GM12878 (cell line): Measurements from ENCODE around the gene ATP4A. TPM values are rescaled to one million over a fixed set of nuclear protein-coding genes. Genes with fewer than 3 reads are reported as not detected.

Experiments used
- ATAC-seq: fragments of 200-7000 bp; cut with Tn5 transposase; 3 replicates; pipeline ENCODE4 v1.9.1; 2020; ENCODE audit warnings: mild to moderate bottlenecking, moderate library complexity
- BruUV-seq: library from RNA; stranded (reverse); fragments of 400-500 nt; replicated peaks from 2 replicates; lab custom pipeline; 2021; lab: Mats Ljungman, UMichigan
- CTCF ChIA-PET: fragments of 300-600 bp; sonication (Branson Sonifier 250); formaldehyde crosslinking; extraction: SDS; loops from one replicate; lab custom pipeline; 2021; ENCODE audit warnings: inconsistent platforms; lab: Yijun Ruan, JAX
- POLR2A ChIA-PET: fragments of 350-600 bp; formaldehyde crosslinking; extraction: SDS; loops from one replicate; lab custom pipeline; 2021; ENCODE audit warnings: inconsistent platforms; lab: Charles Lee
- RAD21 ChIA-PET: fragments of 300-600 bp; sonication (Branson Sonifier 250); formaldehyde crosslinking; loops from one replicate; lab custom pipeline; 2023; ENCODE audit warnings: antibody characterized with exemption; ENCODE audit not compliant: unreplicated experiment; lab: Charles Lee
- SMC1A ChIA-PET: fragments of 300-600 bp; sonication (Branson Sonifier 250); formaldehyde crosslinking; loops from one replicate; lab custom pipeline; 2023; ENCODE audit not compliant: unreplicated experiment, uncharacterized antibody; lab: Charles Lee
- DNase-seq: peaks from one replicate; pipeline ENCODE4 v3.0.0-alpha.2; 2011; ENCODE audit warnings: low read depth, low spot score
- FAIRE-seq: peaks from 3 replicates; lab custom pipeline; 2011; peaks lifted over from hg19 to GRCh38; lab: Jason Lieb, UNC
- H2AFZ ChIP-seq: 2 replicates; pipeline ENCODE4 v1.6.0; 2011; ENCODE audit warnings: low read depth, low read length, control low read depth; ENCODE audit not compliant: control insufficient read depth
- H3K27ac ChIP-seq: 2 replicates; pipeline ENCODE4 v1.5.1; 2011; ENCODE audit warnings: control low read depth; ENCODE audit not compliant: control insufficient read depth, insufficient read depth
- H3K27me3 ChIP-seq, 2 experiments: replicated peaks in 1 of 2; 2 replicates each; pipeline versions ENCODE4 v1.6.0 to v1.6.1; 2011; ENCODE audit warnings: low read length in 1 of 2; ENCODE audit not compliant: control insufficient read depth in 2 of 2, insufficient read depth in 2 of 2
- H3K36me3 ChIP-seq, 2 experiments: 2 replicates each; pipeline ENCODE4 v1.5.1; 2011; ENCODE audit warnings: low read length in 1 of 2; ENCODE audit not compliant: control insufficient read depth in 2 of 2, insufficient read depth in 2 of 2
- H3K4me1 ChIP-seq: 2 replicates; pipeline ENCODE4 v1.6.1; 2011; ENCODE audit warnings: mild to moderate bottlenecking, low read length, moderate library complexity, mixed read lengths; ENCODE audit not compliant: control insufficient read depth, insufficient read depth
- H3K4me2 ChIP-seq: 2 replicates; pipeline ENCODE4 v1.6.0; 2011; ENCODE audit warnings: control low read depth; ENCODE audit not compliant: control insufficient read depth, insufficient read depth
- H3K4me3 ChIP-seq: fragments of 200-600 bp; sonication (generic); 2 replicates; pipeline ENCODE4 v1.5.1; 2016
- H3K79me2 ChIP-seq: 2 replicates; pipeline ENCODE4 v1.6.0; 2011; ENCODE audit warnings: low read length; ENCODE audit not compliant: control insufficient read depth, insufficient read depth
- H3K9ac ChIP-seq: 2 replicates; pipeline ENCODE4 v1.8.0; 2011; ENCODE audit warnings: low read length, control low read depth, mixed read lengths; ENCODE audit not compliant: control insufficient read depth, insufficient read depth
- H3K9me3 ChIP-seq: replicated peaks from 3 replicates; pipeline ENCODE4 v1.5.1; 2011; ENCODE audit warnings: mild to moderate bottlenecking, low read length; ENCODE audit not compliant: control insufficient read depth, insufficient read depth
- H4K20me1 ChIP-seq: 2 replicates; pipeline ENCODE4 v1.6.0; 2011; ENCODE audit not compliant: control insufficient read depth, insufficient read depth
- FOXM1 ChIP-seq: IDR thresholded peaks from 2 replicates; pipeline ENCODE4 v1.6.1; 2012; ENCODE audit warnings: low read depth, mild to moderate bottlenecking, inconsistent platforms, low read length, moderate library complexity
- NFXL1 ChIP-seq: fragments of 450-650 bp; IDR thresholded peaks from 2 replicates; pipeline ENCODE4 v1.6.1; 2017; ENCODE audit warnings: antibody characterized with exemption, mild to moderate bottlenecking, borderline replicate concordance
- NRF1 ChIP-seq: conservative IDR thresholded peaks from 2 replicates; pipeline ENCODE4 v1.6.1; 2011; ENCODE audit warnings: mild to moderate bottlenecking, low read depth, low read length, improper control_type of control experiment
- PAX8 ChIP-seq: fragments of 450-650 bp; IDR thresholded peaks from 2 replicates; pipeline ENCODE4 v1.6.1; 2017; ENCODE audit warnings: mild to moderate bottlenecking, moderate library complexity
- SREBF1 ChIP-seq: IDR thresholded peaks from 2 replicates; pipeline ENCODE4 v1.6.1; 2012; ENCODE audit warnings: mild to moderate bottlenecking, low read length
- SRF ChIP-seq, 2 experiments: IDR thresholded peaks; 2 replicates each; pipeline ENCODE4 v1.6.1; 2011; ENCODE audit warnings: low read depth in 2 of 2, low read length in 2 of 2, mild to moderate bottlenecking in 1 of 2, moderate library complexity in 1 of 2
- TARDBP ChIP-seq: IDR thresholded peaks from 2 replicates; pipeline ENCODE4 v1.6.1; 2016; ENCODE audit warnings: borderline replicate concordance
- YY1 ChIP-seq: IDR thresholded peaks from 2 replicates; pipeline ENCODE4 v1.6.1; 2011; ENCODE audit warnings: low read depth, mild to moderate bottlenecking, low read length
- ZNF207 ChIP-seq: fragments of 450-650 bp; IDR thresholded peaks from 2 replicates; pipeline ENCODE4 v1.6.1; 2014; ENCODE audit warnings: antibody characterized with exemption, mild to moderate bottlenecking, borderline replicate concordance
- WGBS: methylation state at CpG from one replicate; pipeline ENCODE4 v1.1.6; 2016; ENCODE audit warnings: low lambda C conversion rate; ENCODE audit not compliant: insufficient replicate concordance, insufficient coverage; ENCODE audit errors: missing lambda C conversion rate; 5-methylcytosine and 5-hydroxymethylcytosine counted together
- in situ Hi-C: fragments of 300-500 bp; cut with MboI; formaldehyde crosslinking; loops from 9 replicates; pipeline ENCODE4 v1.14.3; 2018; ENCODE audit warnings: mixed read lengths
- intact Hi-C: fragments of 100-400 bp; cut with micrococcal nuclease; formaldehyde crosslinking; loops from one replicate; pipeline ENCODE4 v1.14.2; 2022; ENCODE audit not compliant: unreplicated experiment
- polyA plus RNA-seq, 11 experiments: library from polyadenylated mRNA; depleted of rRNA in 4 of 11; unstranded in 6 of 11; stranded (reverse) in 5 of 11; fragments of >200 nt; fragmentation: Nextera tagmentation in 4 of 11; fragmentation: Illumina TruSeq in 1 of 11; extraction: Ambion mirVana in 4 of 11; extraction: Trizol in 1 of 11; gene quantifications; 1 replicate in 1 of 11; 2 replicates in 10 of 11; pipeline versions ENCODE4 v1.2.1 to v1.2.3, GENCODE V29; 2011 to 2016; ENCODE audit warnings: inconsistent platforms in 2 of 11, missing spikeins in 2 of 11, low read depth in 1 of 11
- total RNA-seq, 4 experiments: library from RNA; depleted of rRNA in 3 of 4; stranded (reverse); fragments of >200 nt in 3 of 4; fragmentation: Illumina TruSeq in 1 of 4; extraction: Trizol in 1 of 4; gene quantifications; 2 replicates each; pipeline versions ENCODE4 v1.2.1 to v1.2.3, GENCODE V29; 2013 to 2021
- TF ChIP-seq, protein P1 (sequence below): fragments of 450-650 bp; IDR thresholded peaks from 2 replicates; pipeline ENCODE4 v1.6.1; 2014; ENCODE audit warnings: mild to moderate bottlenecking
- TF ChIP-seq, protein P2 (sequence below): fragments of 450-650 bp; IDR thresholded peaks from 2 replicates; pipeline ENCODE4 v1.6.1; 2016; ENCODE audit warnings: mild to moderate bottlenecking

The ATP4A gene
- total and polyA plus RNA-seq, 10 of the 15 experiments (the other 5 are each of a cell fraction or from before 2014, with no cell fraction given), result 0.03 to 1.5 (median 0.11) TPM; not detected in 3

DNA sequence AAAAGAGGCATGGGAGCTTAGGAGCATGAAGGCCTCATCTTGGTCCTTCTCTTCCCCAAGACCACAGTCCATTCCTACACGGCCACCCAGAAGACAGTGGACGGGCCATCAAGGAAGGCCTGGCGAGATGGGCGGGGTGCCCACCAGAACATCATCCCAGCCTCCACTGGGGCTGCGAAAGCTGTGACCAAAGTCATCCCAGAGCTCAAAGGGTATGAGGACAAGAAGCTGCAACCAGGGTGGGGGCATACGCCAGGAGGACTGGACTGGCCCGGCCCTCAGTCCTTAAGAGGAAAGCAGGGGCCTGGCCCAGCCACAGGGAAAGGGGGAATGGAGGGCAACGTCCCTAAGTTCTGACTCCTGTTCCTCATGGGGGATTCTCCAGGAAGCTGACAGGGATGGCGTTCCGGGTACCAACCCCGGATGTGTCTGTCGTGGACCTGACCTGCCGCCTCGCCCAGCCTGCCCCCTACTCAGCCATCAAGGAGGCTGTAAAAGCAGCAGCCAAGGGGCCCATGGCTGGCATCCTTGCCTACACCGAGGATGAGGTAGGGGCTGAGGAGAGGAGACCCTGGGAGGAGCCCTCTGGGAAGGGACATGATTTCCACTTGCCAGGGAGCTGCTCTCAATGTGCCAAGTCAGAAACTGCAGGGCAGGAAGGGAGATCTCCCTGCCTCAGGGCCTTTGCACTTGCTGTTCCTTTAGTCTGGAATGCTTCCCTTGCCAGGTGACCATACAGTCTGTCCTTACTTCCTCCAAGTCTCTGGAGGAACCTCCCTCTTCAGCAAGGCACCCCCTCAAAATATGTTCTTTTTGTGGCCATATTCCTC is 20.0 kb downstream of the ATP4A start:
- 90% methylated on average over 15 of the region's 15 CpGs for WGBS
- H3K79me2 ChIP-seq, result peaks cover 18% of the 10 kb centered on the region
- CTCF ChIA-PET, result interaction anchor here (2.7 kb wide), 1 partner anchor 34 kb away, joined by 24 read pairs; no protein-coding TSS in a partner anchor
- peaks cover 31% of the 10 kb centered on the region for H3K4me1 ChIP-seq
- H3K9ac ChIP-seq, result no peak overlapping the region
- BruUV-seq, result no TSS peak
- no peak overlapping the region for H2AFZ ChIP-seq
- H3K36me3 ChIP-seq, result peaks cover 0 to 2% of the 10 kb centered on the region in 2 experiments; a peak in 2 of 4 replicates
- RAD21 ChIA-PET, result interaction anchor here (1.5 kb wide), 1 partner anchor 33 kb away, joined by 5 read pairs; no protein-coding TSS in a partner anchor
- DNase-seq, result no peak
- no peaks in the 10 kb centered on the region for H3K9me3 ChIP-seq
- intact Hi-C loops (loop anchor here (2.0 kb wide), 1 partner anchor 33 kb away; no protein-coding TSS in a partner anchor), in situ Hi-C loops (no loop called here)
- H3K27ac ChIP-seq, result no peak overlapping the region
- H4K20me1 ChIP-seq, result no peaks in the 10 kb centered on the region
- H3K27me3 ChIP-seq, result no peaks in the 10 kb centered on the region
- no peak for FAIRE-seq
- TF ChIP-seq SRF (IDR thresholded peaks at IDR 0.05; ENCODE audit: low read depth in 2 of 2, low read length in 2 of 2), result no peak
- no peak for TF ChIP-seq PAX8
- SMC1A ChIA-PET, result interaction anchor here (1.6 kb wide), 1 partner anchor 10 kb away, joined by 3 read pairs; no protein-coding TSS in a partner anchor
- no peak overlapping the region for H3K4me3 ChIP-seq
- POLR2A ChIA-PET, result interaction anchor here (0.6 to 1.5 kb wide), 2 partner anchors 33 to 119 kb away, joined by 3 read pairs; no protein-coding TSS in a partner anchor
- ATAC-seq, result no peak
- no peak overlapping the region; the same call in 1 of the 2 replicates for H3K4me2 ChIP-seq

DNA sequence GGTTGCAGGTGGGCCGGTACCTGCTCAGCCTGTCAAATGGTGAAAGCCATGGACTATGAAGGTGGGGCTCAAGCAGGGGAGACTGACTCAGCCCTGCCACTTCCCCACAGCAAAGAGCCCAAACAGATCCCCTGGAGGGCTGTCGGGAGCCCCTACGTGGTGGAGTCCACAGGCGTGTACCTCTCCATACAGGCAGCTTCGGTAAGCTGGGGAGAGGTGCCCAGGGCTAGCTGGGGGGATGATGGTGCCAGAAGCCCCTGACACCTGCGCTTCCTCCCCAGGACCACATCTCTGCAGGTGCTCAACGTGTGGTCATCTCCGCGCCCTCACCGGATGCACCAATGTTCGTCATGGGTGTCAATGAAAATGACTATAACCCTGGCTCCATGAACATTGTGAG is 21.2 kb downstream of the ATP4A start:
- peaks cover 31% of the 10 kb centered on the region for H3K4me1 ChIP-seq
- H3K27ac ChIP-seq, result no peak overlapping the region
- no peaks in the 10 kb centered on the region for H3K27me3 ChIP-seq
- H3K36me3 ChIP-seq, result peaks cover 0 to 2% of the 10 kb centered on the region in 2 experiments; a peak in 2 of 4 replicates
- RAD21 ChIA-PET, result interaction anchor here (1.4 kb wide), 1 partner anchor 32 kb away, joined by 4 read pairs; no protein-coding TSS in a partner anchor
- DNase-seq, result no peak
- no peak overlapping the region for H3K9ac ChIP-seq
- H4K20me1 ChIP-seq, result no peaks in the 10 kb centered on the region
- intact Hi-C loops, result no loop called here
- H3K9me3 ChIP-seq, result no peaks in the 10 kb centered on the region
- H3K79me2 ChIP-seq, result peaks cover 18% of the 10 kb centered on the region
- in situ Hi-C loops, result no loop called here
- H3K4me3 ChIP-seq, result no peak overlapping the region
- CTCF ChIA-PET, result no interaction called here
- no peak for ATAC-seq
- no peak for FAIRE-seq
- no peak overlapping the region for H3K4me2 ChIP-seq
- SMC1A ChIA-PET, result no interaction called here
- TF ChIP-seq ZNF207 (no peak), SREBF1 (no peak), NRF1 (no peak), NFXL1 (no peak), FOXM1 (no peak), YY1 (no peak), TARDBP (no peak)
- TF ChIP-seq, protein P1, sequence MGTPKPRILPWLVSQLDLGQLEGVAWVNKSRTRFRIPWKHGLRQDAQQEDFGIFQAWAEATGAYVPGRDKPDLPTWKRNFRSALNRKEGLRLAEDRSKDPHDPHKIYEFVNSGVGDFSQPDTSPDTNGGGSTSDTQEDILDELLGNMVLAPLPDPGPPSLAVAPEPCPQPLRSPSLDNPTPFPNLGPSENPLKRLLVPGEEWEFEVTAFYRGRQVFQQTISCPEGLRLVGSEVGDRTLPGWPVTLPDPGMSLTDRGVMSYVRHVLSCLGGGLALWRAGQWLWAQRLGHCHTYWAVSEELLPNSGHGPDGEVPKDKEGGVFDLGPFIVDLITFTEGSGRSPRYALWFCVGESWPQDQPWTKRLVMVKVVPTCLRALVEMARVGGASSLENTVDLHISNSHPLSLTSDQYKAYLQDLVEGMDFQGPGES, result no peak
- TF ChIP-seq, protein P2, sequence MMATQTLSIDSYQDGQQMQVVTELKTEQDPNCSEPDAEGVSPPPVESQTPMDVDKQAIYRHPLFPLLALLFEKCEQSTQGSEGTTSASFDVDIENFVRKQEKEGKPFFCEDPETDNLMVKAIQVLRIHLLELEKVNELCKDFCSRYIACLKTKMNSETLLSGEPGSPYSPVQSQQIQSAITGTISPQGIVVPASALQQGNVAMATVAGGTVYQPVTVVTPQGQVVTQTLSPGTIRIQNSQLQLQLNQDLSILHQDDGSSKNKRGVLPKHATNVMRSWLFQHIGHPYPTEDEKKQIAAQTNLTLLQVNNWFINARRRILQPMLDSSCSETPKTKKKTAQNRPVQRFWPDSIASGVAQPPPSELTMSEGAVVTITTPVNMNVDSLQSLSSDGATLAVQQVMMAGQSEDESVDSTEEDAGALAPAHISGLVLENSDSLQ, result no peak
- POLR2A ChIA-PET, result no interaction called here
- H2AFZ ChIP-seq, result no peak overlapping the region
- no TSS peak for BruUV-seq
- WGBS, result 91% methylated on average over 11 of the region's 11 CpGs
